WTC11 (cell line): Measurements from ENCODE around the gene PARD6A.

ENCODE experiments used
- AFF4 ChIP-seq: sonication (generic); formaldehyde crosslinking; IDR thresholded peaks from 2 replicates; pipeline ENCODE4 v1.8.1; 2023; ENCODE audit warnings: mild to moderate bottlenecking, missing genetic modification reagents, borderline replicate concordance
- AR ChIP-seq: fragments of 250-450 bp; sonication (Bioruptor Pico); IDR thresholded peaks from 2 replicates; pipeline ENCODE4 v1.9.0; 2021; ENCODE audit warnings: mild to moderate bottlenecking
- CTCF ChIP-seq: fragments of 200-600 bp; IDR thresholded peaks from 2 replicates; pipeline ENCODE4 v1.8.0; 2022; ENCODE audit warnings: antibody characterized with exemption
- EMX1 ChIP-seq: fragments of 250-450 bp; sonication (Bioruptor Pico); IDR thresholded peaks from 2 replicates; pipeline ENCODE4 v1.8.0; 2021; ENCODE audit warnings: mild to moderate bottlenecking
- ESRRA ChIP-seq: sonication (generic); formaldehyde crosslinking; IDR thresholded peaks from 2 replicates; pipeline ENCODE4 v1.8.1; 2022; ENCODE audit warnings: mild to moderate bottlenecking, missing genetic modification reagents, borderline replicate concordance
- GABPB1 ChIP-seq: sonication (generic); formaldehyde crosslinking; IDR thresholded peaks from 2 replicates; pipeline ENCODE4 v1.8.1; 2023; ENCODE audit warnings: mild to moderate bottlenecking, missing genetic modification reagents
- HMGXB4 ChIP-seq: sonication (generic); formaldehyde crosslinking; IDR thresholded peaks from 2 replicates; pipeline ENCODE4 v1.8.1; 2023; ENCODE audit warnings: mild to moderate bottlenecking, moderate library complexity, missing genetic modification reagents
- JUN ChIP-seq: sonication (generic); formaldehyde crosslinking; IDR thresholded peaks from 2 replicates; pipeline ENCODE4 v1.8.0; 2023; ENCODE audit warnings: mild to moderate bottlenecking, missing genetic modification reagents
- NFATC4 ChIP-seq: fragments of 250-450 bp; sonication (Bioruptor Pico); IDR thresholded peaks from 2 replicates; pipeline ENCODE4 v1.9.0; 2021; ENCODE audit warnings: mild to moderate bottlenecking
- SP1 ChIP-seq: sonication (generic); formaldehyde crosslinking; conservative IDR thresholded peaks from 2 replicates; pipeline ENCODE4 v1.8.1; 2022; ENCODE audit warnings: missing genetic modification reagents
- TP53 ChIP-seq: sonication (generic); formaldehyde crosslinking; IDR thresholded peaks from 2 replicates; pipeline ENCODE4 v1.8.1; 2023; ENCODE audit warnings: mild to moderate bottlenecking, missing genetic modification reagents
- ZNF121 ChIP-seq: sonication (generic); formaldehyde crosslinking; IDR thresholded peaks from 2 replicates; pipeline ENCODE4 v1.8.0; 2023; ENCODE audit warnings: missing genetic modification reagents
- ZNF317 ChIP-seq: sonication (generic); formaldehyde crosslinking; IDR thresholded peaks from 2 replicates; pipeline ENCODE4 v1.8.1; 2023; ENCODE audit warnings: low read depth, mild to moderate bottlenecking, moderate library complexity, missing genetic modification reagents, borderline replicate concordance
- TF ChIP-seq, protein P1 (sequence below): sonication (generic); formaldehyde crosslinking; IDR thresholded peaks from 2 replicates; pipeline ENCODE4 v1.8.0; 2022; ENCODE audit warnings: mild to moderate bottlenecking, missing genetic modification reagents

GRCh38 chr16:67703626-67704025, 42.9 kb downstream of the PARD6A start:
- TF ChIP-seq CTCF = no peak
- no peak for TF ChIP-seq AFF4
- no peak for TF ChIP-seq HMGXB4 (CRISPR knock-in tag)
- TF ChIP-seq SP1 = no peak
- TF ChIP-seq ZNF317 (CRISPR knock-in tag) = no peak
- no peak for TF ChIP-seq NFATC4 (CRISPR knock-in tag)
- no peak for TF ChIP-seq GABPB1 (CRISPR knock-in tag)
- no peak for TF ChIP-seq EMX1 (CRISPR knock-in tag)
- TF ChIP-seq JUN (CRISPR knock-in tag) = no peak
- no peak for TF ChIP-seq ZNF121 (CRISPR knock-in tag)
- TF ChIP-seq, protein P1, sequence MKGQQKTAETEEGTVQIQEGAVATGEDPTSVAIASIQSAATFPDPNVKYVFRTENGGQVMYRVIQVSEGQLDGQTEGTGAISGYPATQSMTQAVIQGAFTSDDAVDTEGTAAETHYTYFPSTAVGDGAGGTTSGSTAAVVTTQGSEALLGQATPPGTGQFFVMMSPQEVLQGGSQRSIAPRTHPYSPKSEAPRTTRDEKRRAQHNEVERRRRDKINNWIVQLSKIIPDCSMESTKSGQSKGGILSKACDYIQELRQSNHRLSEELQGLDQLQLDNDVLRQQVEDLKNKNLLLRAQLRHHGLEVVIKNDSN (CRISPR knock-in tag) = no peak
- TF ChIP-seq AR (CRISPR knock-in tag) = no peak
- TF ChIP-seq TP53 (CRISPR knock-in tag) = no peak
- TF ChIP-seq ESRRA (CRISPR knock-in tag) = no peak
